PC-3 (cell line): Measurements from ENCODE around the gene SPATA19.

Source experiments
- EZH2 ChIP-seq: fragments of 300-600 bp; sonication (generic); IDR thresholded peaks from one replicate; pipeline ENCODE4 v1.6.1; 2017; ENCODE audit warnings: antibody characterized with exemption, mild to moderate bottlenecking, low read length; ENCODE audit not compliant: unreplicated experiment
- EZH2phosphoT487 ChIP-seq: fragments of 300-600 bp; sonication (generic); IDR thresholded peaks from 2 replicates; pipeline ENCODE4 v1.6.1; 2018; ENCODE audit warnings: mild to moderate bottlenecking, antibody characterized with exemption, low read length, borderline replicate concordance
- TF ChIP-seq, protein P1 (sequence below): fragments of 300-600 bp; sonication (generic); conservative IDR thresholded peaks from 2 replicates; pipeline ENCODE4 v1.5.1; 2017; ENCODE audit warnings: antibody characterized with exemption, low read depth, mild to moderate bottlenecking, low read length

DNA sequence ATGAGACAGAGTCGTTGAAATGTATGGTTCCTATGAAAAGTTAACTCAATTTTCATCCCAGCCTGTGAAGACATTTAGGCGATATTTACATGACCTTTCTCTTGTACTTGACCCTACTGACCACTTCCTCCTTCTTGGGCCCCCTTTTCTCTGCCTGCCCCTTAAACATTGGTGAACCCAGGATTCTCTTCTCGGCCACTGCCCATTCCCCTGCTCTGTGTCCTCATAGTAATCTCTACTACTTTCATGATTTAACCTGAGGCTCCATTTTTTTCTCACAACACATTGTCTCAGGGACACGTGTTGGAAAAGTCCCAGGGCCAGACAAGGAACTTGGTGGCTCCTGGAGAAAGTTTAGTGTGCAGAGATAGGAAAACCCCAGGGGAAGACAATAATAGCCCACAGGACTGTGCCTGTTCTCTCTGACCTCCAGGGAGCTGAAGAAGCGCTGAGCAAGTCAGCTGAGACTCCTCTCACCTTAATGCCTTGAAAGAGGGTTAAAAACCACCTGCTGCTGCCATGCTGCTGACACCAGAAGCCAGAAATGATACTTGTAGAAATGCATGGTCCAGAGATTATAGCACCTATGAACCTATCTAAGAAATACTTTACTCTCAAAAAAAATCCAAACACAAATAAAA lies 42.5 kb upstream of the SPATA19 start:
- TF ChIP-seq, protein P1, sequence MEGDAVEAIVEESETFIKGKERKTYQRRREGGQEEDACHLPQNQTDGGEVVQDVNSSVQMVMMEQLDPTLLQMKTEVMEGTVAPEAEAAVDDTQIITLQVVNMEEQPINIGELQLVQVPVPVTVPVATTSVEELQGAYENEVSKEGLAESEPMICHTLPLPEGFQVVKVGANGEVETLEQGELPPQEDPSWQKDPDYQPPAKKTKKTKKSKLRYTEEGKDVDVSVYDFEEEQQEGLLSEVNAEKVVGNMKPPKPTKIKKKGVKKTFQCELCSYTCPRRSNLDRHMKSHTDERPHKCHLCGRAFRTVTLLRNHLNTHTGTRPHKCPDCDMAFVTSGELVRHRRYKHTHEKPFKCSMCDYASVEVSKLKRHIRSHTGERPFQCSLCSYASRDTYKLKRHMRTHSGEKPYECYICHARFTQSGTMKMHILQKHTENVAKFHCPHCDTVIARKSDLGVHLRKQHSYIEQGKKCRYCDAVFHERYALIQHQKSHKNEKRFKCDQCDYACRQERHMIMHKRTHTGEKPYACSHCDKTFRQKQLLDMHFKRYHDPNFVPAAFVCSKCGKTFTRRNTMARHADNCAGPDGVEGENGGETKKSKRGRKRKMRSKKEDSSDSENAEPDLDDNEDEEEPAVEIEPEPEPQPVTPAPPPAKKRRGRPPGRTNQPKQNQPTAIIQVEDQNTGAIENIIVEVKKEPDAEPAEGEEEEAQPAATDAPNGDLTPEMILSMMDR: no peak
- no peak for TF ChIP-seq EZH2
- TF ChIP-seq EZH2phosphoT487: no peak
